ENCODE data around the gene LCLAT1.
"Not testable (repeated sequence)": the region's sequence is repeated elsewhere in the genome, so short reads cannot be mapped to it uniquely, and the experiment has no call there.

The LCLAT1 gene

DNA sequence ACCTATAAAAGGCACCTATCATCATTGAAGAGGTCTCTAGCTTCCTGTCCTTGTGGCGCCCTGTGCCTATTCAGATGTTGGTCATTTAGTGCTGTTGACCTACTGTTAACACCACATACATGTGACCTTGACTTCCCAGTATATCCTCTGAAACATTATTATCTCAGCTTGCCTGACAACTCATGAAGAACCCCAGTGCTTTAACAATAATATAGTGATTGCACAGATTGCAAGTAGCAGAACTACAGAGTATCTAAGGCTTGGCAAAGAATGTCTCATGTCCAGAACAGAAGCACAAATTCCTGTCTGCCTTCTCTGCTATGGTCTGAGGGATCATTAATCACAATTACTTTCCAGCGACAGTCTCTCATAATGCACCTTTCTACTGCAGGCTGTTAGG is 165.3 kb downstream of the LCLAT1 start:
- no peak for DNase-seq

DNA sequence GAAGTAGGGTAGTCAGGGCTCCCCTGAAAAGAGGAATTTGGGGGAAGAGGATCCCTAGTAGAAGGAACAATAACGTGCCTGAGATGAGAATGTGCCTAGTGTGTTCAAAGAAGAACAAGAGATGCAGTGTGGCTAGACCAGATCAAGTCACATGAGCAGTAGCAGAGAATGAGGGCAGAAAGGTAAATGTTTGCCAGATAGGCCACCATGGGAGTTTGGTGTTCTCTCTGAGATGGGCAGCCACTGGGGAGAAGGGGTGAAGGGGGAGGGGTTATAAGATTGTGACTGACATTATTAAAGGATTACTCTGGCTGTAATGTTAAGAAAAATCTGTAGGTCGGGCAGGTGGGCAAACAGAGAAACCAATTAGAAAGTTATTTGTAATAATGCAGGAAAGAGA is 166.0 kb downstream of the LCLAT1 start:
- no peak for DNase-seq

DNA sequence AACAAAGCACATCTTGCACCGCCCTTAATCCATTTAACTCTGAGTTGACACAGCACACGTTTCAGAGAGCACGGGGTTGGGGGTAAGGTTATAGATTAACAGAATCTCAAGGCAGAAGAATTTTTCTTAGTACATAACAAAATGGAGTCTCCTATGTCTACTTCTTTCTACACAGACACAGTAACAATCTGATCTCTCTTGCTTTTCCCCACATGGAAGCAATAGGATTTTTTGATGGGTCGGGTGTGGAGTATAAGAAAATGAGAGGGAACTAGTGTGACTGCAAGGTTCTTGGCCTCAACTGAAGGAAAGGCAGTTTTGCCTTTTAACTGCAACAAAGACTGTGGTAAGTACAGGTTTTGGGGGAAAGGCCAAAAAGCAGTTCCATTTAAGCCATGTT is 167.2 kb downstream of the LCLAT1 start:
- DNase-seq = not testable (repeated sequence)

- no peak for DNase-seq
Observed at GRCh38 chr2:30615926-30616325, 168.9 kb downstream of the LCLAT1 start.

GRCh38 chr2:30620102-30620501 is 173.1 kb downstream of the LCLAT1 start:
- no peak for DNase-seq

DNA sequence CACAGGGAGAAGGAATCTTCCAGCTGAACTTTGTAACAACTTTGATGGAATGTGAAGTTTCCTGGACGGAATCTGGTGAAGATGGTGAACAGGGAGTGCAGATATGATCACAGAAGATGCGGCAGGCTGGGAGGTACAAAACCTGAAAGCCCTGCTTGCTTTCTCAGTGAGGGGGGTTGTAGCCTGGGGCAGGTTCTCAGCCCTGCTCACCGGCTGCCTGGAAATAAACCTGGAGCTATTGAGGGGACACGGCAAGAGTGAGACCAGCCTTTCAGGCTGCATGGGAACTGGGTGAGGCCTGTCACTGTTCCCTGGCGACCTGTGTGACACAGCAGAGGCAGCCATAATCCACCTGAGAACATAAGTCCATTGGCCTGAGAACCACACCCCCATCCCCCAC is 174.8 kb downstream of the LCLAT1 start:
- DNase-seq = no peak

DNA sequence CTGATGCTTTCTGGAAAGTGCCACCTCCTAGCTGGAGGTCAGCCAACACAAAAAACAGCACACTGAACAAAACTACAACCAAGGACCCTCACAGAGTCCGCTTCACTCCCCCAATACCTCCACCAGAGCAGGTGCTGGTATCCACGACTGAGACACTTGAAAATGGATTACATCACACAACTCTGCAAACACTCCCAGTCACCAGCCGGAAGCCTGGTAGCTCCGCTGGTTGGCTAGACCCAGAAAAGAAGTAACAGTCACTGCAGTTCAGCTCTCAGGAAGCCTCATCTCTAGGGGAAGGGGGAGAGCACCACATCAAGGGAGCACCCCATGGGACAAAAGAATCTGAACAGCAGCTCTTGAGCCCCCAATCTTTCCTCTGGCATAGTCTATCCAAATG is 175.4 kb downstream of the LCLAT1 start:
- no peak for DNase-seq

GRCh38 chr2:30625276-30625675 is 178.2 kb downstream of the LCLAT1 start:
- no peak for DNase-seq

DNA sequence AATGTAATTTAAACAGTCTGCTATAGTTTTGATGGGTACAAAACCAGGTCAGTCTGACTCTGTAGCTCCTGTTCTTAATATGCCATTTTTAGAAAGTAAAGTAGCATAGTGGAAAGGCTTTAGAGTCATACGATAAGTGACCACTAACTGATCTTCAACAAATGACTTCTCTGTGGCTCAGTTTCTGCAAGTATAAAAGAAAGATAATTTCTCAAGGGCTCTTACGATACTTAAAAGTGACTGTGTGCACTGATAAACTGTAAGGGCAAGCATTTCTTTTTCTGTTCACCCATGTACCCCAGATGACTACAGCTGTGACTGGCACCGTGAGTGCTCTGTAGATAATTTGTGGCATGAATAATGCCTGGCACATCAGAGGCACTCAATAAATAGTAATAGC is 178.7 kb downstream of the LCLAT1 start:
- DNase-seq = no peak

- no peak for DNase-seq
Observed at GRCh38 chr2:30626397-30626796, 179.4 kb downstream of the LCLAT1 start.

DNA sequence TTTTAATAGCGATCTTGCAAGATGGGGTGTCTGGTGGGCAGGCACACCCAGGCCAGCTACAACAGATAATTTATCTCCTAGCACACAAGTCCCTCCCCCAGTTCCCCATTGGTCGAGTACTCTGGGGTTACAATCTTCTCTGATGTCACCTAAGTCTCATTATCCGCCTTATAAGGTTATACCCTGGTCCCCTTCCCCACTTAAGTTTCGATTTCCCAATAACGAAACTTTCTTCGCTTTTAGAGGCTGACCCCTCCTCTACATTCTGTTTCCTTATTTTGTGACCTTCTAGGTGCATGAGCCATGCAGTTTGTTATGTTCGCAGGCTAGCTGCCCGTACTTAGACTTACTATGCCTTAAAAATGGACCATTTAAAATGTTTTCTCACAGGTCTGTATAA is 180.1 kb downstream of the LCLAT1 start:
- DNase-seq = no peak

GRCh38 chr2:30628341-30628740 is 181.3 kb downstream of the LCLAT1 start:
- DNase-seq = no peak

DNA sequence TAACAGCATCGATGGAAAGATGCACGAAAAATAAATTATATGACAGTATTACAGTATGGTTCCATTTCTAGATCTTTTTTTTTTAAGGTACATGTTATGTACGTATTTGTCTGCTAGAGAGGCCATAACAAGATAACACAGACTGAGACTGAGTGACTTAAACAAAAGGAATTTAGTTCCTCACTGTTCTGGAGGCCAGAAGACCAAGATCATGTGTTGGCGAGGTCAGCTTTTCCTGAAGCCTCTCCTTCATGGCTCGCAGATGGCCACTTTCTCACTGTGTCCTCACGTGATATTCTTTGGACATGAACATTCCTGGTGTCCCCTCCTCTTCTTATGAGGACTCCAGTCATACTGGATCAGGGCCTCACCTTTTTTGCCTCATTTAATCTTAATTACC is 182.8 kb downstream of the LCLAT1 start:
- DNase-seq = no peak

GRCh38 chr2:30631051-30631671 is 184.1 kb downstream of the LCLAT1 start:
- DNase-seq = no peak

DNA sequence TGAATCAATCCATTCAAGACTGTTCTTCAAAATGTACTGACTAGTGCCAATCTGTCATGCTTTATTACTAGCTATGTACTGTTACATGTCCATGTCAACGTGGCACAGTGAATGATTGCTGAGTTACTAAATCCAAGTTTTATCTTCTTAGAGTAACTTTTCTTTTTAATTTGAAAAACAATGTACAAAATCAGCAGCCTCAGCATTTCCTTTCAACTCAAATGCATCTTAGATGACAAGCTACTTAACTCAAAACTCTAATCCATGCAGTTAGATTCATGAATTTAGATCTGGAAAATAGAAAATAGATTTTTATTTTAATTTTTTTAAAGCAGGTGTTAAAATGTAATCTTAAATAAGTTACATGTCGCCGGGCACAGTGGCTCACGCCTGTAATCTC is 186.0 kb downstream of the LCLAT1 start:
- DNase-seq = no peak

DNA sequence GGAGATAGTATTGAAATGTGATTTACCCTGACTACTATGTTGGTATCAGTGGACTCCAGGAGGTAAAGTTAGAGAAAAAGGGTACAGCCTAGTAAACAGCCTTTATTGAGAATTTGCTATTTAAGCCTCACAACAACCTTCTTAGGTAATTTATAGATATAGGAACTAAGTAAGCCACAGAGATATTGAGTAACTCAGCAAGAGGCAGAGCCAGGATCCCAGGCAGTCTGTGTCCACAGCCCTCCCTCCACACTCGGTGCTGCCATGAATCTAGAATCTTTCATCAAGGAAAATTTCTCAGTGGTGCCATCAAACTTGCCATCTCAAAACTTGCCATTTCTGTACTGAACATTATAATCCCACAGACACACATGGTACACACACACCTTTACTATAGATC is 189.3 kb downstream of the LCLAT1 start:
- DNase-seq = no peak

- no peak for DNase-seq
Observed at GRCh38 chr2:30639836-30640235, 192.8 kb downstream of the LCLAT1 start.

GRCh38 chr2:30641765-30642345 is 194.8 kb downstream of the LCLAT1 start:
- no peak for DNase-seq

GRCh38 chr2:30643013-30643412 is 196.0 kb downstream of the LCLAT1 start:
- not testable (repeated sequence) for DNase-seq

DNA sequence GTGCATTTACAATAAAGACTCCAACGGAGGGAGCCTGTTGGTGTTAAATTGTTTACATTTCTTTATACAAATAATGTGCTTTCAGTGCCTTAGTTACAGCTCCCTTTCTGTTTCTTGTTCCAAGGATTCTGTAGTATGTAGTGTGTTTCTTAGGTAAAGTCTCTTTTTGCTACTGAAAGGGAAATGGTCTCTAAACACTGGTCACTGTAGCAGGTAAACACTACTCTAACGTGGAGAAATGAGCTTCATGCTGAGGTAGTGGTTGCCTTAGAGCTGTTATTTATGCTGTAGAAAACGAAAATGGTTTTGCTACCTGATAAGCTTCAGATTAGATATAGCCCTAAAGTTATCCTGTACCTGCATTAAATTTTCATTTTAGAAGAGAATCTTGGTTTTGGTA is 196.6 kb downstream of the LCLAT1 start:
- DNase-seq = no peak

GRCh38 chr2:30645081-30645744 is 198.2 kb downstream of the LCLAT1 start:
- no peak for DNase-seq

DNA sequence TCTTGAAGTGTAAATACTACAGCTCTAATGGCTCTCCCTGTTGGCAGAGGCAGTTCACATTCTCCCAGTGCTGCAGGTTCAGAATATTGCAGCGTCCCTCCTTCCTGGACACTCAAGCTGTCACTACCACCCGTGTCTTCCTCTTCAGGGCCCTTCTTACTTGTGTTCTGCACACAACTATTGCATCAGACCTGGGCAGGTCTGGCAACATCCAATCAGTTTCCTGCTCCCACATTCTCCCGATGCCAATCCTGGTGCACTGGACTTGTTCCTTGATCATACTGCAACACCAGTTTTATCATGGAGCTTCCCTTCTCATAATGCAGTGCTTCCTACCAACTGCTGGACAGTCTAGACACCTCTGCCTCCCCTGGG is 198.7 kb downstream of the LCLAT1 start:
- DNase-seq = no peak

DNA sequence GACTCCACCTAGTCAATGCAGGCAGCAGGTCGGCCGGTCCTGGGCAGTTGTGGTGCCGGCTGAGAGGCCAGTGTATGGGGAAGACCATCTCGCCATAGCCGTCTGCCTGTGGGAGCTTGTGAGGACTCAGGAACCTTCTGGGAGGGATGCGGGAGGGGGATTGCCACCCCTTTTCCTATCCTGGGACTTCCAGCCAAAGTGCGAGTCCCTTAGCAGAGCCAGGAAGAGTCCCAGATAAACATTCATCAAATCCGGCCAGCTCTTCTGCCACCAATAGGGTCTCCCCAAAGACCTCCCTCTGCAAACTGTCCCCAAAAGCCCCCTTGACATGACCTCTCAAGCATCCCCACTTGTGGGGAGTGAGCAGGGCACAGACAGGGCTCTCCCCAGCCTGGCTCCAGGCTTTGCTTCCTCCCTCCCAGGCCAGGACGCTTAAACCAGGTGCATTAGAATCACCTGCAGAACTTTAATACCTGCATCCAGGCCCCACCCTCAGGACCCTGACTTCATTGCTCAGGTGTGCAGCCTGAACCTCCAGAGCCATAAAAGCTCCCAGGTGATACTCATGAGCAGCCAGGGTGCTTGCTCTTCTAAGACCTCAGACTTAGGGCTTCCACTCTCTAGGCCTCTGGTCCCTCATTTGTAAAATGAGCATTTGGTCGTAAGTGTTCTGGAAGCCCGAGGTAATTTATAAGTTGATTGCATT is 200.9 kb downstream of the LCLAT1 start:
- no peak for DNase-seq

GRCh38 chr2:30649278-30649677 is 202.2 kb downstream of the LCLAT1 start:
- no peak for DNase-seq

Measured in NCI-H1048 (cell line).